Rectal smooth muscle tissue (tissue), 1 donor: Measurements from ENCODE around the gene CTTNBP2NL.

Experiments used
- H3K27ac ChIP-seq: one replicate; pipeline ENCODE4 v1.7.0; 2013; ENCODE audit warnings: low read depth, low read length, inconsistent platforms
- H3K27me3 ChIP-seq: one replicate; pipeline ENCODE4 v1.7.0; 2013; ENCODE audit warnings: low read length; ENCODE audit not compliant: control insufficient read depth, insufficient read depth
- H3K36me3 ChIP-seq: one replicate; pipeline ENCODE4 v1.7.0; 2013; ENCODE audit warnings: low read length; ENCODE audit not compliant: control insufficient read depth, insufficient read depth
- H3K4me1 ChIP-seq: one replicate; pipeline ENCODE4 v1.7.0; 2013; ENCODE audit warnings: low read length; ENCODE audit not compliant: control insufficient read depth, insufficient read depth
- H3K4me3 ChIP-seq: one replicate; pipeline ENCODE4 v1.7.0; 2013; ENCODE audit warnings: low read length
- H3K9ac ChIP-seq: one replicate; pipeline ENCODE4 v1.7.0; 2013; ENCODE audit warnings: low read length

CTTNBP2NL gene, protein sequence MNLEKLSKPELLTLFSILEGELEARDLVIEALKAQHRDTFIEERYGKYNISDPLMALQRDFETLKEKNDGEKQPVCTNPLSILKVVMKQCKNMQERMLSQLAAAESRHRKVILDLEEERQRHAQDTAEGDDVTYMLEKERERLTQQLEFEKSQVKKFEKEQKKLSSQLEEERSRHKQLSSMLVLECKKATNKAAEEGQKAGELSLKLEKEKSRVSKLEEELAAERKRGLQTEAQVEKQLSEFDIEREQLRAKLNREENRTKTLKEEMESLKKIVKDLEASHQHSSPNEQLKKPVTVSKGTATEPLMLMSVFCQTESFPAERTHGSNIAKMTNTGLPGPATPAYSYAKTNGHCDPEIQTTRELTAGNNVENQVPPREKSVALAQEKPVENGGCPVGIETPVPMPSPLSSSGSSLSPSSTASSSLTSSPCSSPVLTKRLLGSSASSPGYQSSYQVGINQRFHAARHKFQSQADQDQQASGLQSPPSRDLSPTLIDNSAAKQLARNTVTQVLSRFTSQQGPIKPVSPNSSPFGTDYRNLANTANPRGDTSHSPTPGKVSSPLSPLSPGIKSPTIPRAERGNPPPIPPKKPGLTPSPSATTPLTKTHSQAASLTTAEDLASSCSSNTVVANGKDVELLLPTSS

DNA sequence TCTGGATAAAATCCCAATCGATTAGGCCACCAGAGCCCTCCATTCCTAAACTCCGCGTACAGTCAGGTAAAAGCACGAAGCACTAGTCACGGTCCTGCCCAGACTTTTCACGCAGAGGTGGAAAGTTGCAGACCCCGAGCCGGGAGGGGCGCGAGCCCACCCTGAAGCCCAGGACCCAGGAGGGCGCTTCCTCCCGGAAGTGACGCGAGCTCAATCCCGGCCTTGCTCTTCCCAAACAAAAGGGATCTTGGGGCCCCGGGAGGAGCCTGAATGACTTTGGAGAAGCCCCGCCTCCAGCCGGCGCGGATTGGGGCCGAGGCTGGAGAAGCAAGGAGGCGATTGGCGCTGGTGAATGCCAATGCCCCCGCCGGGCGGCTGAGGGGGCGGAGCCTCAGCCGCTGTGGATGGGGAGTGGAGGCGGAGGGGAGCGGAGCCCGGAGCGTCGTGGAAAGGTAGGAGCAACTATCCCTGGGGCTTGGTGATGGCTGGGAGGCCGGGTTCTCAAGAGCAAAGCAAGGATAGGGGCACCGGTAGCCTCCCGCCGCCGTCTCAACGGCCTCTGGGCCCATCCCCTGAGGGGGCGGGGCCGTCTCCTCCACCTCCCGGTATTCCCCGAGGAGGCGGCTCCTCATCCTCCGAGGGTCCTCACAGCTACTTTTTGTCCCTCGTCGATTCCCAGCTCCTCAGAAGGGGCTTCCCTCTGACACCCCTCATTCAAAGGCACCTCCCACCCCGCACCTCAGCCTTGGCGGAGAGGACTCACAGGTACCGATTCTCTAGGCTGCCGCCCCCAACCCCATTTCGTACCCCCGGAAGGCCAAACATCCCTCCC, at the start of gene CTTNBP2NL:
Gene CTTNBP2NL, plus strand, starts transcription at position 394 of the 832 bp plus-strand sequence. CDS start 19,952 bp downstream, outside the sequence.
- Histone ChIP-seq H3K36me3 (no peaks in the 10 kb centered on the region), H3K27ac (peak within 1 kb of the TSS; percentile 96), H3K4me1 (peaks cover 25% of the 10 kb centered on the region), H3K4me3 (peak within 1 kb of the TSS; percentile 98), H3K9ac (peak within 1 kb of the TSS; percentile 88), H3K27me3 (no peaks in the 10 kb centered on the region)

DNA sequence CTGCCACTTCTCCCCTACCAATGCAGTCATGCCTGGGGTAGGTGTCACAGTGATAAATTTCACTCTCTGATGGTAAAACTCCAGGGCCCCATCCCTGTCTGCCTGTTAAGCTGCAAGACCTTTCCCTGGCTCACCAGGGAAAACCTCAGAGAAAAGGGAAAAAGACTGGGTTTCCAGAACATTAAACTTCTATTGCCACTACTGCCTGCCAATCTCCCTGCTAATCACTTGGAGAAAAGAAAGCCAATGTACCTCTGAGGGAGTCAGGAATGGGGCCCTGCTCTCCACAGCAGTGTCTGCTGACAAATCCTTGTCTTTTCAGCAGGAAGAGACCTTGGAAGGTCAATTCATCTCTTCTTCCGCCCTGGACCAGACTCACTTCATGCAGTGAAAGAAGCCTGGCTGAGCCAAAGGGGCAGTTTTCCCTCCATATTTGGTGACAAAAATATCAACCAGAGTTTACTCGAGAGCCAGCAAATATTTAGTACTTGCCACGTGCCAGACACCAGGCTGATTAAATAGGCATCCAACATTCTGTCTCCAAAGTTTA, 49.1 kb upstream of the CTTNBP2NL start:
- Histone ChIP-seq H3K9ac (no peak overlapping the region), H3K27me3 (no peaks in the 10 kb centered on the region), H3K4me3 (no peak overlapping the region), H3K36me3 (no peaks in the 10 kb centered on the region), H3K4me1 (no peaks in the 10 kb centered on the region), H3K27ac (no peak overlapping the region)

DNA sequence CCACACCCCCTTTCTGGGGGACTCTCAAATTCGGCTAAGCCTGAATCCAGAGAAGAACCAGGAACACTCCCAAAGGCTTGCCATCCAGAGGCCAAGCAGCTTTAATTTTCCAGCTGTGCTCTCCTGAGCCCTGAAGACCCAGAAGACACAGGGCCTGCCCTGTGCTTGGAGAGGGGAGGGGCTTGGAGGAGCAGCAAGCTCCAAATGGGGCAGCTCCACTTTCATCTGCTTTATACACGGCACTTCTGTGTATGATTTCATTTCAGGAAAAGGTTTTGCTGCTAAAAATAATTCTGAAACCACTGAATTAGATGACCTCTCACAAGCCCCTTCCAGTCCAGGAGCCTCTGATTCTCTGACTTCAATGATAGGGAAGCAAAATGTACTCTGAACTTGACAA, 39.2 kb upstream of the CTTNBP2NL start:
- Histone ChIP-seq H3K27ac (no peak overlapping the region), H3K36me3 (no peaks in the 10 kb centered on the region), H3K4me1 (peaks cover 5% of the 10 kb centered on the region), H3K9ac (no peak overlapping the region), H3K27me3 (no peaks in the 10 kb centered on the region), H3K4me3 (no peak overlapping the region)

DNA sequence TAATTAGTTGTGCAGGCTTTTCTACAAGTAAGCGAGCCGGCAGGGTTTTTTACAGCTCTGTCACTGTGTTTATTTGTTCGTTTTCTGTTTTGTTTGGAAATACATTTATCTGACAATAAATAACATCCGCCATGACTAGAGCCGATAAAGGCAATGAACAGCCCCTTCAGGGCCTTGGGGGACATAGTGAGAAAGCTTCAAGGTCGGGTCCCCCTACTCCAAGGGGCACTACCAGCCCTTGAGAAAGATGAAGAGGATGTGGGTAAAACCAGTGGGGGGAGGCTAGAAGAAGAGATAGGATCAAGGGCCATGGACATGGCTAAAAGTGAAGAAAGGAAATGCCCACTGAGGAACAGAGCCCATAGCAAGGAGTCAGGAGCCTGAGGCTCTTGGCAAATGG, 38.5 kb upstream of the CTTNBP2NL start:
- Histone ChIP-seq H3K4me3 (no peak overlapping the region), H3K27ac (no peak overlapping the region), H3K36me3 (no peaks in the 10 kb centered on the region), H3K9ac (no peak overlapping the region), H3K27me3 (no peaks in the 10 kb centered on the region), H3K4me1 (peaks cover 5% of the 10 kb centered on the region)

DNA sequence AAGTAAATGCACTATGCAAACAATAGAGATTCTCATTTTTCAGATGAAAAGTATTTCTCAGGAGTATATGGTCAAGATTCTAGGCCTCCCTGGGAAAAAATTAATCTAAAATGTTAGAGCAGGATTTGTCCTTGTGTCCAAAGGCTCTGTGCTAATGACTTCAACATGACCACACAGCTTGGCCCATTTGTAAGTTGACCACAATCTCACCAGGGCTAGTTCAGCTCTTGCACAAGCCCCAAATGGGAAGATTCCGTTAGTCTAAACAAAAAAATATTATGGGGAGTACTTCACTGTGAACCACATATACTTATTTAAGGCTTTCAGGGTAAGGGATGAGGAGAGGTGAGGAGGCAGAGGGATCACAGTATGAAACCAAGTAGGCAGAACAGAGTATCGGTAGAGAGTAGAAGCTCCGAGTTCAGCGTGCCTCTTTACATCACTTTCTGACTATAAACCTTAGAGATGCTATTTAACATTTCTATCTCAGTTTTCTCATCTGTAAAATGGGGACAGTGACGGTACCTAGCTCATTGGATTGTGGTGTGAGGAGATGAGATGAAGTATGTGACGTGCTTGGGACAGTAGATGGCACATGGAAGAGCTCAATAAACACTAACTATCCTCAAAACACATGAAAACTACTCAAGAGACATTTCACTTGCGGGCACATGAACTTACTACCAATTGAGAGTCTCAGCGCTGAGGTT, 37.8 kb upstream of the CTTNBP2NL start:
- no peaks in the 10 kb centered on the region for H3K27me3 ChIP-seq
- H3K4me1 ChIP-seq: peaks cover 5% of the 10 kb centered on the region
- no peak overlapping the region for H3K4me3 ChIP-seq
- no peaks in the 10 kb centered on the region for H3K36me3 ChIP-seq
- H3K9ac ChIP-seq: no peak overlapping the region
- H3K27ac ChIP-seq: no peak overlapping the region

DNA sequence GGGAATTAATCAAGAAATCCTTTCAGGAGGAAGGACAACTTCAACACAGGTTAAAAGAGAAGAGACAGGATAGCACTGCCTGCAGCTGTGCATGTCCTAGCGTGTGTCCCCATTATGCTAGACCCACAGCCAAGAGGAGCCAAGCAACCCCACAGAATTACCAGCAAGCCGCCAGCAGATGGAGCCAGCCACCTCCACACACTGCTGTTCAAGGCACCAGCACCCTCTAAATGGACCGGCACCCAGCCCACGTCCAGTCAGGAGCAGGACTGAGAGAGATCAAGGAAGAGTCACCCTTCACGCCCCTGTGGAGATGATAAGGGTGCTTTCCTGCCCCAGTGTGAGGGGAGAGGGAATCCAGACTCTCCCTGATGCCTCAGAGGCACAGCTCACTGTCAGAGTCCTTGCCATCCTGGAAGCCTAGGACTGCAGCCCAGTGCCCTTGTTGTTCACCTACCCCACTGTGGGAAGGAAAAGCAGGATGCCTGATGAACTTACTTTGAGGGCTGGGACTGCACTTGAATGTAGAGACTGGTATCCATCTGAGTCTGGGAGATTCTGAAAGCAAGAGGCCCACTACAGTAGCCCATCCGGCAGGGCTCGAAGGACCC, 37.1 kb upstream of the CTTNBP2NL start:
- H3K27me3 ChIP-seq: no peaks in the 10 kb centered on the region
- peaks cover 5% of the 10 kb centered on the region for H3K4me1 ChIP-seq
- peak overlapping the region; percentile 70 for H3K27ac ChIP-seq
- H3K36me3 ChIP-seq: no peaks in the 10 kb centered on the region
- no peak overlapping the region for H3K9ac ChIP-seq
- peak overlapping the region; percentile 29 for H3K4me3 ChIP-seq

DNA sequence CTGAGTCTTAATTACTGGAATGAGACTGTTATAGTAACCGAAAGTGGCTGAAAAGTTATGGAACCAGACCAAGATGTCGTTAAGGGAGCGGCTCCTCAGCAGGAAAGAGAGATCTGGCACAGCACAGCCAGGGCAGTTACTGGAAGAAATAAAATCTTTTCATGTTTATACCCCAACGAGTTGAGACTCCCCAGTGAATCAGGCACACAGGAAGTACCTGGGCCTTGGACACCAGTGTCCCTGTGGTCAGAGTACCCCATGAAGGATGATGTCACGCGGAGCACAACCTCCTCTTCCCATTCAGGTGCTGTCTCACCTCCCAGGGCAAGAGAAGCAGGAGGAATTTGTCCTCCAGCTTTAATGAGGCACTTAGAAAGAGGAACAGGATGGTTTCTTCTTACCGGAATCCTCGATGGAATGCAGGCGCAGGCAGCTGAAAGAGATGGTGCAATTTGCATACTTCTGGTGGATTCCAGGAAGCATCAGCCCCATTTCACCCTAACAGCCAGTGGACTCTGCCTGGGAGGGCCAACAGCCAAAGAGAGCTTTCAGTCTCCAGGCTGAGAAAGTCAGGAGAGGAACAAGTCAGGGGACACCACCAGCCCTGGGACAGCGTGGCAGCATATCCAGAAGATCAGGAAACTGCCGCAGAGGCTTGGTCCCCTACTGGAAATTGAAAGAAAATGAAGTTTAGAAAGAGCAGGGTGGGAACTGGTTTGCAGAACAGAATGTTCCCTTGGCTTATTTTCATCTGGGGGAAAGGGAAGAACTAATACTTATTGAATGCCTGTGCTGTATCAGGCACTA, 35.9 kb upstream of the CTTNBP2NL start:
- Histone ChIP-seq H3K27ac (peak overlapping the region; percentile 70), H3K4me3 (peak overlapping the region; percentile 17), H3K9ac (no peak overlapping the region), H3K27me3 (no peaks in the 10 kb centered on the region), H3K36me3 (no peaks in the 10 kb centered on the region), H3K4me1 (peaks cover 5% of the 10 kb centered on the region)

DNA sequence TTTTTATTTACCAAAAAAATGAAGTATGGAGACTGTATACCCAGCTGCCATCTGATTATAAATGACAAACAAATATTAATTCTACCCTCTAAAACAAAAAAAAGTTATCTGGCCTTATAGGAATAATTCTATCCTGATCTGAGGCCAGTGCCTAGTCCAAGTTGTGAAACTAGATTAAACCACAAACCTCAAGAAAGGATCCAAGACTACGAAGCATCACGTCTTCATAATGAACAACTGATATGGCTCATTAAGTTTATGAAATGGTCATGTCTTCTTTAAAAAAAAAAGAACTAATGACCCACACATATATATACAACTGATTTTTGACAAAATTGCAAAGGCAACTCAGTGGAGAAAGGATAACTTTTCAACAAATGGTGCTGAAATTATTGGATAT, 32.4 kb upstream of the CTTNBP2NL start:
- H3K4me3 ChIP-seq: no peak overlapping the region
- H3K9ac ChIP-seq: no peak overlapping the region
- no peak overlapping the region for H3K27ac ChIP-seq

DNA sequence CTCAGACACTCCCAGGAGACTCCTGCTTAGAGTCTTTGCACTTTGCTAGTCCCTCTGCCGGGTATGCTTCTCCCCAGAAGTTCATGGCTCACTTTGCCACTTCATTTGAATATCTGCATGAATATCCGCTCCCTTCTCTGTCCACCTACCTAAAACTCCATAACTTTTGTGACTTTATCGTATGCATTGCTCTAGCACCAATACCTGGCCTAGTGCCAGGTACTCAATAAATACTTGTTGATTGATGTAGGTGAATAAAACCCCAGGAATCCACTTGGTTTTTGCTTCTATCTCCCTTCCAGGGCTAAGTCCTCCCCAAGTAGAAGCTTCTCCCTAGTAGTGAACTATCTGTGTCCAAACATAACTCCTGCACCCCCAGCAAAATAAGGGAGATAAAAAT, 27.8 kb upstream of the CTTNBP2NL start:
- H3K27me3 ChIP-seq: no peaks in the 10 kb centered on the region
- no peak overlapping the region for H3K4me3 ChIP-seq
- no peak overlapping the region for H3K9ac ChIP-seq
- no peak overlapping the region for H3K27ac ChIP-seq
- H3K4me1 ChIP-seq: no peaks in the 10 kb centered on the region
- no peaks in the 10 kb centered on the region for H3K36me3 ChIP-seq

More for the DNA sequence above, 32.4 kb upstream of the CTTNBP2NL start:
- no peaks in the 10 kb centered on the region for H3K27me3 ChIP-seq
- no peaks in the 10 kb centered on the region for H3K36me3 ChIP-seq
- peaks cover 5% of the 10 kb centered on the region for H3K4me1 ChIP-seq

DNA sequence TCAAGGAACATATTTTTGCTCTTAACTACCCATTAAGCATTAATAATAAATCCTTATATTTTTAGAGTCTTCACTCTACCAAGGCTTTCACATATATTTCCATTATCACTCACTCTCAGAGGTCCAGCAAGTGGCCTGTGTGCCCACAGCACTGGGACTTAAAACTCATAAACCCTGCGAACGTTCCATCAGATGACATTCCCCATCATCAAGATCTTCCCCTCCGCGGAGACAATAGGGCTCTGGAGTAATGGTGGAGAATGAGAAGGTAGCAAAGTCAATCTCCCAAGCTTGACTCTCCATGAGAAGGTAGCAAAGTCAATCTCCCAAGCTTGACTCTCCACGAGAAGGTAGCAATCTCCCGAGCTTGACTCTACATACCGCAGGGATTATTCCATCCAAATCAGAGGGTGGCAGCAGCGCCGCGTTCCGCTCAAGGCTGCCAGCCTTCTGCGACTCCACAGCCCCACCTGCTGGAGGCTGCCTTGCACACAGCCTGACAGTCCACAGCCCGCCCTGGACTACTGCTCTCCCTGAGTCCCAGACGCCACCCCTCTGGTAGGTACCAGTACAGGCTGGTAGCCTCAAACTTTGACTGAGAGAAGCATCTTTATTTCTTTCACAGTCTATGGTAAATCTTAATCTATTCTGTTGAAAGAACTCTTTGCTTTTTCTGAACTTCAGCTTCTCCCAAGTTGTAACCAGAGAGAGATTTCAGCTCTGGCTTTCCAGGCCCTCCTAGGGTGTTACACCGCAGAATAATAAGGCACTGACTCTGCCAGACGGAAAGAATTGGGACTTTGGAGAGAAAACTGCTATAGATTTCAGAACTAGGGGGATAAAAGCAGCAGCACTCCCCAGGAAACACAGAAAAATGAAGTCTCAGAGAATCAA, 26.4 kb upstream of the CTTNBP2NL start:
- Histone ChIP-seq H3K4me3 (no peak overlapping the region), H3K27me3 (no peaks in the 10 kb centered on the region), H3K36me3 (no peaks in the 10 kb centered on the region), H3K9ac (no peak overlapping the region), H3K4me1 (no peaks in the 10 kb centered on the region), H3K27ac (no peak overlapping the region)
